ENCODE data around the gene AP1G1. TPM values are rescaled to one million over a fixed set of nuclear protein-coding genes. Genes with fewer than 3 reads are reported as not detected.
"Not testable (repeated sequence)": the region's sequence is repeated elsewhere in the genome, so short reads cannot be mapped to it uniquely, and the experiment has no call there.

Gene AP1G1
- total RNA-seq, 1 donor from 2014 or later = 121 TPM

DNA sequence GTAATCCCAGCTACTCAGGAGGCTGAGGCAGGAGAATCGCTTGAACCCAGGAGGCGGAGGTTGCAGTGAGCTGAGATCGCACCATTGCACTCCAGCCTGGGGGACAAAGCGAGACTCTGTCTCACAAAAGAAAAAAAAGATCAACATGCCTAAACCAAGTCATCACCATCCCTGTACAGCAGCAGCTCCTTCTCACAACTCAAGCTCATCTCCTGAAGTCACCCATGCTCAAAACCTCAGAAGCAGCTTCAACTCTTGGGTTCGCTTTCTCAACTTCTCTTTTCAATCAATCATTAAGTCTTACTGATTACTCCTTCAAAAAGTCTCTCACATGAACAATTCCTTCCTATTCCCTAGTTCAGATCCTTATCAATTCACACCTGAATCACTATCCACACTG lies 115.5 kb downstream of the AP1G1 start:
- Mint-ChIP-seq H3K27me3 (ENCODE audit: low read depth, unreplicated experiment) (no peaks in the 10 kb centered on the region), H3K4me1 (ENCODE audit: low read depth, unreplicated experiment) (no peaks in the 10 kb centered on the region), H3K27ac (ENCODE audit: unreplicated experiment) (no peak overlapping the region), H3K9me3 (ENCODE audit: unreplicated experiment) (no peaks in the 10 kb centered on the region), H3K36me3 (ENCODE audit: low read depth, unreplicated experiment) (no peaks in the 10 kb centered on the region), H3K4me3 (ENCODE audit: unreplicated experiment) (no peak overlapping the region)
- Histone ChIP-seq H3K4me2 (ENCODE audit: low read length) (no peak overlapping the region), H3K27ac (ENCODE audit: low read depth, low read length) (no peak overlapping the region), H3K4me3 (ENCODE audit: insufficient read depth, low read depth, low read length) (no peak overlapping the region), H3K27me3 (ENCODE audit: insufficient read depth, low read length) (no peaks in the 10 kb centered on the region), H3K9me3 (ENCODE audit: insufficient read depth, low read depth, low read length) (no peaks in the 10 kb centered on the region), H3K9ac (ENCODE audit: low read length) (no peak overlapping the region), H3K36me3 (ENCODE audit: insufficient read depth, low read length) (peaks cover 13% of the 10 kb centered on the region), H3K4me1 (ENCODE audit: insufficient read depth, low read length) (no peaks in the 10 kb centered on the region), H4K20me1 (ENCODE audit: insufficient read depth, low read length) (peaks cover 5% of the 10 kb centered on the region), H3K79me2 (ENCODE audit: insufficient read depth, low read length) (peaks cover 5% of the 10 kb centered on the region), H2AFZ (ENCODE audit: low read depth, low read length) (no peak overlapping the region)
- FAIRE-seq (no peak), DNase-seq (ENCODE audit: low read depth) (peak; percentile 26)
- TF ChIP-seq EZH2 (IDR thresholded peaks at IDR 0.05; ENCODE audit: insufficient read depth, low read length) = no peak
- no peak for TF ChIP-seq CTCF (IDR thresholded peaks at IDR 0.05; ENCODE audit: insufficient read depth, low read depth, low read length)

DNA sequence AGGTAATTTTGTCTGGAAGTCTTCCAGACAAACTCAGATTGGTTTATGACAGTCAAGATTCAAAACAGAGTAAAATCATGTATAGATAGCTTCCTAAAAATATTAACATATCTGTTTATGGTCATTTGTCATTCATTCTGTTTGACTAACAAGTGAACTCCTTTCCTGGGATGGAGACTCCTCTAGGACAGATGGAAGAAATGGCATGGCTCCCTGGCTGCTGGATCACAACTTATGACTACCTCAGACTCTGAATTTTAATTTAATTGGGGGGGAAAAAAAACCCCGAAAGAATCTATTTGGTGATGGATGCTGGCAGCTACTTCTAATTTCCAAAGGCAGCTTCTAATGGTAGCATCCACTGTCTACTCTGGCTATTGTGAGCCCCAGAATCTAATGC lies 118.7 kb downstream of the AP1G1 start:
- TF ChIP-seq CTCF (IDR thresholded peaks at IDR 0.05; ENCODE audit: insufficient read depth, low read depth, low read length) (no peak), EZH2 (IDR thresholded peaks at IDR 0.05; ENCODE audit: insufficient read depth, low read length) (no peak)
- H2AFZ ChIP-seq (ENCODE audit: low read depth, low read length) = no peak overlapping the region
- Mint-ChIP-seq H3K27me3 (ENCODE audit: low read depth, unreplicated experiment) (no peaks in the 10 kb centered on the region), H3K36me3 (ENCODE audit: low read depth, unreplicated experiment) (no peaks in the 10 kb centered on the region), H3K9me3 (ENCODE audit: unreplicated experiment) (no peaks in the 10 kb centered on the region), H3K27ac (ENCODE audit: unreplicated experiment) (no peak overlapping the region), H3K4me1 (ENCODE audit: low read depth, unreplicated experiment) (no peaks in the 10 kb centered on the region), H3K4me3 (ENCODE audit: unreplicated experiment) (no peak overlapping the region)
- H4K20me1 ChIP-seq (ENCODE audit: insufficient read depth, low read length) = peaks cover 5% of the 10 kb centered on the region
- no peaks in the 10 kb centered on the region for H3K9me3 ChIP-seq (ENCODE audit: insufficient read depth, low read depth, low read length)
- H3K27ac ChIP-seq (ENCODE audit: low read depth, low read length) = no peak overlapping the region
- no peak overlapping the region for H3K9ac ChIP-seq (ENCODE audit: low read length)
- H3K27me3 ChIP-seq (ENCODE audit: insufficient read depth, low read length) = no peaks in the 10 kb centered on the region
- peaks cover 5% of the 10 kb centered on the region for H3K79me2 ChIP-seq (ENCODE audit: insufficient read depth, low read length)
- no peak overlapping the region for H3K4me2 ChIP-seq (ENCODE audit: low read length)
- H3K36me3 ChIP-seq (ENCODE audit: insufficient read depth, low read length) = peaks cover 13% of the 10 kb centered on the region
- FAIRE-seq (no peak), DNase-seq (ENCODE audit: low read depth) (no peak)
- H3K4me1 ChIP-seq (ENCODE audit: insufficient read depth, low read length) = no peaks in the 10 kb centered on the region
- no peak overlapping the region for H3K4me3 ChIP-seq (ENCODE audit: insufficient read depth, low read depth, low read length)

GRCh38 chr16:71687861-71688260 lies 120.8 kb downstream of the AP1G1 start:
- Histone ChIP-seq H3K4me1 (ENCODE audit: insufficient read depth, low read length) (no peaks in the 10 kb centered on the region), H3K9ac (ENCODE audit: low read length) (no peak overlapping the region), H3K79me2 (ENCODE audit: insufficient read depth, low read length) (no peaks in the 10 kb centered on the region), H3K9me3 (ENCODE audit: insufficient read depth, low read depth, low read length) (no peaks in the 10 kb centered on the region), H3K27me3 (ENCODE audit: insufficient read depth, low read length) (no peaks in the 10 kb centered on the region), H4K20me1 (ENCODE audit: insufficient read depth, low read length) (no peaks in the 10 kb centered on the region), H3K27ac (ENCODE audit: low read depth, low read length) (no peak overlapping the region), H3K36me3 (ENCODE audit: insufficient read depth, low read length) (peaks cover 13% of the 10 kb centered on the region), H2AFZ (ENCODE audit: low read depth, low read length) (no peak overlapping the region), H3K4me3 (ENCODE audit: insufficient read depth, low read depth, low read length) (no peak overlapping the region), H3K4me2 (ENCODE audit: low read length) (no peak overlapping the region)
- TF ChIP-seq CTCF (IDR thresholded peaks at IDR 0.05; ENCODE audit: insufficient read depth, low read depth, low read length) (no peak), EZH2 (IDR thresholded peaks at IDR 0.05; ENCODE audit: insufficient read depth, low read length) (no peak)
- H3K27me3 Mint-ChIP-seq (ENCODE audit: low read depth, unreplicated experiment) = no peaks in the 10 kb centered on the region
- H3K27ac Mint-ChIP-seq (ENCODE audit: unreplicated experiment) = no peak overlapping the region
- no peaks in the 10 kb centered on the region for H3K4me1 Mint-ChIP-seq (ENCODE audit: low read depth, unreplicated experiment)
- H3K36me3 Mint-ChIP-seq (ENCODE audit: low read depth, unreplicated experiment) = no peaks in the 10 kb centered on the region
- FAIRE-seq (no peak), DNase-seq (ENCODE audit: low read depth) (no peak)
- no peaks in the 10 kb centered on the region for H3K9me3 Mint-ChIP-seq (ENCODE audit: unreplicated experiment)
- H3K4me3 Mint-ChIP-seq (ENCODE audit: unreplicated experiment) = no peak overlapping the region

DNA sequence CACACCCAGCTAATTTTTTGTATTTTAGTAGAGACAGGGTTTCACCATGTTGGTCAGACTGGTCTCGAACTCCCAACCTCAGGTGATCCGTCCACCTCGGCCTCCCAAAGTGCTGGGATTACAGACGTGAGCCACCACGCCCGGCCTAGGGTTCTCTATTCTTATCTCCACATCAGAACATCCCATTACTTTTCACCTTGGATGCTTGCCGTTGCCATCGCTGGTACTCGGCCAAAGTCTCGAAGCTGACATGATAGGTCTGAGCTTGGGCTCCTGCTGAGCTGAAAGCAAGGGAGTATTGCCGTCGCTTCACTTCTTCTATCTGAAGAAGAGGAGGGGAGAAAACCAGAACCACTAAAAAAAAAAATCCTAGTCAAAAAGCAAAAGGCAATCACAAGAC lies 124.4 kb downstream of the AP1G1 start:
- H4K20me1 ChIP-seq (ENCODE audit: insufficient read depth, low read length); FAIRE-seq; H3K27ac Mint-ChIP-seq (ENCODE audit: unreplicated experiment); H3K27me3 ChIP-seq (ENCODE audit: insufficient read depth, low read length); H3K4me2 ChIP-seq (ENCODE audit: low read length); DNase-seq (ENCODE audit: low read depth); H3K9ac ChIP-seq (ENCODE audit: low read length); H3K4me3 ChIP-seq (ENCODE audit: insufficient read depth, low read depth, low read length); H3K79me2 ChIP-seq (ENCODE audit: insufficient read depth, low read length); H3K4me3 Mint-ChIP-seq (ENCODE audit: unreplicated experiment); H3K36me3 Mint-ChIP-seq (ENCODE audit: low read depth, unreplicated experiment); H3K4me1 Mint-ChIP-seq (ENCODE audit: low read depth, unreplicated experiment); H3K27me3 Mint-ChIP-seq (ENCODE audit: low read depth, unreplicated experiment); H3K9me3 ChIP-seq (ENCODE audit: insufficient read depth, low read depth, low read length); H2AFZ ChIP-seq (ENCODE audit: low read depth, low read length); H3K4me1 ChIP-seq (ENCODE audit: insufficient read depth, low read length); H3K9me3 Mint-ChIP-seq (ENCODE audit: unreplicated experiment); H3K27ac ChIP-seq (ENCODE audit: low read depth, low read length): not testable (repeated sequence)
- H3K36me3 ChIP-seq (ENCODE audit: insufficient read depth, low read length) = peaks cover 18% of the 10 kb centered on the region
